HG03354 (cell line): ENCODE data around the gene DKK3.

Experiments used
- ATAC-seq: cut with Tn5 transposase; IDR thresholded peaks from one replicate; pipeline ENCODE4 v1.9.1; 2021; ENCODE audit warnings: mild to moderate bottlenecking; ENCODE audit not compliant: unreplicated experiment, poor library complexity, severe bottlenecking

DKK3 gene

GRCh38 chr11:11956006-11956405 lies 52.4 kb downstream of the DKK3 start:
- no peak for ATAC-seq

GRCh38 chr11:11952036-11952435 lies 56.4 kb downstream of the DKK3 start:
- no peak for ATAC-seq

- no peak for ATAC-seq
These were observed 58.9 kb downstream of the DKK3 start for GRCh38 chr11:11949482-11949881.

GRCh38 chr11:11948242-11948947 lies 60.0 kb downstream of the DKK3 start:
- no peak for ATAC-seq

DNA sequence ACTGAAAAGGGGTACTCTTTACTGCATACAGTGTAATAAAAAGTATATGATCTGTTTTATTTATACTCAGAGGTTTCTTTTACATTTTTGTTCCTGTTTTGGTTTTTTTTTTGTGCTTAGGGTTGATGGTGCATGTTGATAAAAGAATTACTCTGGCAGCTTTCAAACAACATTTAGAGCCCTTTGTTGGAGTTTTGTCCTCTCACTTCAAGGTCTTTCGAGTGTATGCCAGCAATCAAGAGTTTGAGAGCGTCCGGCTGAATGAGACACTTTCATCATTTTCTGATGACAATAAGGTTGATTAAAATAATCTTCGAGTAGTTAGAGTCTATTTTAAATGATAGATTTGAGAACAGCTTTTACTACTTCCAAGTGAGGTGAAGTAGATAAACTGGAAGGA lies 60.6 kb downstream of the DKK3 start:
- no peak for ATAC-seq

GRCh38 chr11:11946878-11947277 lies 61.5 kb downstream of the DKK3 start:
- no peak for ATAC-seq

GRCh38 chr11:11946180-11946579 lies 62.2 kb downstream of the DKK3 start:
- ATAC-seq = no peak

- no peak for ATAC-seq
These were observed 64.0 kb downstream of the DKK3 start for GRCh38 chr11:11944444-11944843.

DNA sequence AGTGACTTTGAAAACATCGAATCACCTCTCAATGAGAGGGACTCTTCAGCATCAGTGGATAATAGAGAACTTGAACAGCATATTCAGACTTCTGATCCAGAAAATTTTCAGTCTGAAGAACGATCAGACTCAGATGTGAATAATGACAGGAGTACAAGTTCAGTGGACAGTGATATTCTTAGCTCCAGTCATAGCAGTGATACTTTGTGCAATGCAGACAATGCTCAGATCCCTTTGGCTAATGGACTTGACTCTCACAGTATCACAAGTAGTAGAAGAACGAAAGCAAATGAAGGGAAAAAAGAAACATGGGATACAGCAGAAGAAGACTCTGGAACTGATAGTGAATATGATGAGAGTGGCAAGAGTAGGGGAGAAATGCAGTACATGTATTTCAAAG lies 65.8 kb downstream of the DKK3 start:
- no peak for ATAC-seq

GRCh38 chr11:11940551-11940950 lies 67.9 kb downstream of the DKK3 start:
- no peak for ATAC-seq

GRCh38 chr11:11937957-11938356 lies 70.5 kb downstream of the DKK3 start:
- ATAC-seq = no peak

DNA sequence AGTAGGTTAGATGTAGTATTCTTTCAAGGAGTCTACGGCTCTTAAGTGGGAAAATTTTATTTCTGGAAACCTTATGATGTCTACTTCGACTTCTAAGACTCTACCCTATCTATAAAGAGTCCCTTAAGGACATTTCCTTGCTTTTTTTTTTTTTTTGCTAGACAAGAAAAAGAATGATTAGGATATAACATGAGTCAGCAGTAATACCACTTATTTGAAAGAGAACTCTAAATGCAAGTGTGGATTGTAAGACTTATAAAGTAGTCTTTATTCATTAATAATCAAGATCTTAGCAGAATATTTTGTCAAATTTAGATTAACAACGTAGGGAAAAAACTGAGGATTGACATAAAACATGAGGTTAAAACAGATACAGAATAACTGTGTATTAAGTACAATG lies 71.0 kb downstream of the DKK3 start:
- ATAC-seq = no peak

GRCh38 chr11:11935536-11935935 lies 72.9 kb downstream of the DKK3 start:
- no peak for ATAC-seq

DNA sequence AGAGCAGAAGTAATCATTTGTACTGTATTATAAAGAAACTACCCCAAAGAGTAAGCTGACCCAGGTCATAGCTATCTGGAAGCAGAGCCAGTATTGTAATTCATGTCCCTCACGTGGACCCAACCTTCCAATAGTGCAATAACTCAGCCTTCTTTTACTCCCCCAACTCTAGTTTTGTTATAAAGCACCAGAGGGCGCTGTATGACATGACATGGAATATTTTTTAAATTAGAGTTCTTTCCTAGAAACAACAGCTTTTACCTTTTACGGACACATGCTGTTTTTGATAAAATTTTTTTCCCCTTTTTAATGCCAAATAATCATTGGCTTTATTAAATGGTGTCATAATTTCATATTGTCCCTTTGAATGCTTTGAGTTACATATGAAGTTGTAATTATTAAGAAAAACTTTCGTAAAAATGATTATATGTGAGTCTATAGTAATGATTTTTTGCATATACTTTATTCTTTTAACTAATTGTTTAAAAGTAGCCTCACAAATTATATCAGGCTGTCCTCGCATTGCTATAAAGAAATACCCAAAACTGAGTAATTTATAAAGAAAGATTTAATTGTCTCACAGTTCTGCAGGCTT lies 76.9 kb downstream of the DKK3 start:
- ATAC-seq = no peak

DNA sequence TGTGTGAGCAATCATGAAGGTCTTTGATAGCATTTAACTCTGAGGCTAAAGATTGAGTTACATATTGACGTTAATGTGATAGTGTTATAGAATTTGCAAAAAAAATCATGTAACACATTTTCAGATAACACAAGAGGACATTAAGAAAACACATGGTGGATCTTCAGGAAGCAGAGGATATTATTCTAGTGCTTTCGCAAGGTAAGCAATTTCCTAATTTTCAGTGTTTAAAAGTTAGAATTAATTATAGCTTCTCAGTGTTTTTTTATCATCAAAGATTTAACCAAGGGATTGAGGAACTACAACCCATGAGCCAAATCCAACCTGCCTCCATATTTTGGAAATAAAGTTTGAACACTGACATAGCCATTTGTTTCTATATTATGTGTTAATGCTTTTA lies 78.5 kb downstream of the DKK3 start:
- ATAC-seq = no peak

GRCh38 chr11:11923828-11924227 lies 84.6 kb downstream of the DKK3 start:
- no peak for ATAC-seq

DNA sequence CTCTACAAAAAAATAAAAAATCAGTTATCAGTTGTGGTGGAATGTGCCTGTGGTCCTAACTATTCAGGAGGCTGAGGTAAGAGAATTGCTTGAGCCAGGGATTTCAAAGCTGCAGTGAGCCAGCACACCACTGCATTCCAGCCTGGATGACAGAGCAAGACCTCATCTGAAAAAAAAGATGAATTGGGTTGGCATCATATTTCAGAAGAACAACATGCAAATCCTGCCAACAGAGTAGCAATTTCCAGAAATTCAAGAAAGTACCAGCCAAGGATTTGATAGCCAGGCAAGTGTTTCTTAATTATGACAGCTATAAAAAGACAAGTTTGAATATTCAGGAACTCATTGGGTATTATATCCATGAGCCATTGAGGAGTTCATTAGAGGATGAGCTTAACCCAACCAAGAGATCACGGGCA lies 91.4 kb downstream of the DKK3 start:
- ATAC-seq = no peak

DNA sequence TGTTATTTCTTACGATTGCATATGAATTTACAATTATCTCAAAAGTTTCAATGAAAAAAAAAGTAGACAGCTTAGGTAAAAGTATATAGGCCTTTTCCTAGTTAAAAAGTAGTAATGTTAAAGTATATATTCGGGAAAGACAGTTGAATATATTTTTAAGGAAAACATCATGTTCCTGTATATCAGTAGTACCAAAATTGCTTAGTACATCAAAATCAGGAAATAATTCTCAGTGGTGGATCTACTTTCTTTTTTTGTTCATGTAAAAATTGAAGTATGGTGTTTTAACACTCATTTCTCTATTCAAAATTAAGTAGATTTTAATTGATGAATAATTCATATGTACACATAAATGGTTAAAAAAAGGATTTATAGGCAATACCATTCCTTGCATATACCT lies 92.8 kb downstream of the DKK3 start:
- ATAC-seq = no peak

GRCh38 chr11:11913395-11913794 lies 95.0 kb downstream of the DKK3 start:
- ATAC-seq = no peak
